ENCODE results near the gene RNF220.

Gene RNF220

DNA sequence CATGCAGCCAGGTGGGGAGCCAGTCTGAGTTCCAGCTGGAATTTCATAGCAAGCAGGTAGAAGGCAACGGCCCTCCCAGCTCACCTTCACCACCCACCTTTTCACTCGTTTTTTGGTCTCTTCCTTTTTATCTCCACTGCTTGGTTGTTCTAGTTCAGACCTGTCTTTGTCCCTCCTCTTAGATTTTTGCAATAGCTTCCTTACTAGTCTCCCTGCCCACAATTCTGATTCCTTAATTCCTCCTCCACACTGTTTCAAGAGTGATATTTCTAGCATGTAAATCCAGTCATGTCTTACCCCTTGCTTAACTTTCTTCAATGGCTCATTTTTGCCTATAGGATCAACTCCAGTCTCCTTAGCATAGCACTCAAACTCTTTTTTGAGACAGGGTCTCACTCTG is 149.7 kb downstream of the RNF220 start:
- Histone ChIP-seq H3K4me3 (ENCODE audit: low read depth, low read length) (no peak overlapping the region), H3K36me3 (ENCODE audit: control insufficient read depth in 2 of 2, insufficient read depth in 1 of 2, low read length in 2 of 2) (no peaks in the 10 kb centered on the region), H3K9me3 (ENCODE audit: control insufficient read depth, insufficient read depth, low read depth, low read length) (no peaks in the 10 kb centered on the region), H3K4me1 (ENCODE audit: control insufficient read depth, insufficient read depth, low read length) (no peaks in the 10 kb centered on the region), H3K27ac (ENCODE audit: extremely low read depth, low read depth, low read length) (no peak overlapping the region)
- ChIA-PET CTCF (interaction anchor here (0.8 to 2.9 kb wide), 4 partner anchors 17 to 177 kb away, joined by 3 to 14 read pairs (median 5); no protein-coding TSS in a partner anchor), POLR2A (no interaction called here)
- TF ChIP-seq, protein P1, sequence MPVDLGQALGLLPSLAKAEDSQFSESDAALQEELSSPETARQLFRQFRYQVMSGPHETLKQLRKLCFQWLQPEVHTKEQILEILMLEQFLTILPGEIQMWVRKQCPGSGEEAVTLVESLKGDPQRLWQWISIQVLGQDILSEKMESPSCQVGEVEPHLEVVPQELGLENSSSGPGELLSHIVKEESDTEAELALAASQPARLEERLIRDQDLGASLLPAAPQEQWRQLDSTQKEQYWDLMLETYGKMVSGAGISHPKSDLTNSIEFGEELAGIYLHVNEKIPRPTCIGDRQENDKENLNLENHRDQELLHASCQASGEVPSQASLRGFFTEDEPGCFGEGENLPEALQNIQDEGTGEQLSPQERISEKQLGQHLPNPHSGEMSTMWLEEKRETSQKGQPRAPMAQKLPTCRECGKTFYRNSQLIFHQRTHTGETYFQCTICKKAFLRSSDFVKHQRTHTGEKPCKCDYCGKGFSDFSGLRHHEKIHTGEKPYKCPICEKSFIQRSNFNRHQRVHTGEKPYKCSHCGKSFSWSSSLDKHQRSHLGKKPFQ (tag by site-specific recombination; IDR thresholded peaks at IDR 0.05) = no peak
- no peak for TF ChIP-seq ZFP69B (tag by site-specific recombination; IDR thresholded peaks at IDR 0.05)
- TF ChIP-seq ZNF561 (tag by site-specific recombination; IDR thresholded peaks at IDR 0.05; ENCODE audit: borderline replicate concordance) = no peak
- no peak for TF ChIP-seq ZNF292 (tag by site-specific recombination; IDR thresholded peaks at IDR 0.05; ENCODE audit: borderline replicate concordance, low read depth)
- no peak for TF ChIP-seq ZNF433 (tag by site-specific recombination; IDR thresholded peaks at IDR 0.05; ENCODE audit: low read depth)
- no peak for TF ChIP-seq ZFHX2 (tag by site-specific recombination; conservative IDR thresholded peaks at IDR 0.05)

DNA sequence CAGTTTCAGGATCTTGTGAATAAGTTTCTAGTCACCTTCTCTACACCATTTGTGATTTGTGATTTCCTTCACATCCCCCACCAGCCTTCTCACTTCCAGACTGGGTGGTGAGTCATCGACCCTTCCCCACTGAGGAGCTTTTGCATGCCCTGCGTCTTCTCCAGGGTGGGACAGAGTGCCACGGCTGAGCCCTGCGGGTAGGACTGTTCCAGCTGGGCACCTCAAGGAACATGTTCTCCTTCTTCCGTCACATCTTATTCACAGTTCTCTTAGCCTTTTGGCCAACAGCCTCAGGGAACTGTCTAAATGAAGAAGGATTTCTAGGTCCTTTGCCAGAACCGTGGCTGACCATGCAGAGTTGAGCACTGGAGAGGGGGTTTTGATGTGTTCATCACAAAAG is 152.7 kb downstream of the RNF220 start:
- TF ChIP-seq ZIC2 (tag by site-specific recombination; IDR thresholded peaks at IDR 0.05) (peak; percentile 88), ZNF155 (tag by site-specific recombination; IDR thresholded peaks at IDR 0.05) (no peak), ZNF600 (tag by site-specific recombination; IDR thresholded peaks at IDR 0.05) (0 out of 2 replicates have a peak, but pooled peaks have one; percentile 26), ZNF560 (tag by site-specific recombination; IDR thresholded peaks at IDR 0.05; ENCODE audit: borderline replicate concordance) (no peak), GFI1B (tag by site-specific recombination; IDR thresholded peaks at IDR 0.05) (no peak)
- TF ChIP-seq, protein P2, sequence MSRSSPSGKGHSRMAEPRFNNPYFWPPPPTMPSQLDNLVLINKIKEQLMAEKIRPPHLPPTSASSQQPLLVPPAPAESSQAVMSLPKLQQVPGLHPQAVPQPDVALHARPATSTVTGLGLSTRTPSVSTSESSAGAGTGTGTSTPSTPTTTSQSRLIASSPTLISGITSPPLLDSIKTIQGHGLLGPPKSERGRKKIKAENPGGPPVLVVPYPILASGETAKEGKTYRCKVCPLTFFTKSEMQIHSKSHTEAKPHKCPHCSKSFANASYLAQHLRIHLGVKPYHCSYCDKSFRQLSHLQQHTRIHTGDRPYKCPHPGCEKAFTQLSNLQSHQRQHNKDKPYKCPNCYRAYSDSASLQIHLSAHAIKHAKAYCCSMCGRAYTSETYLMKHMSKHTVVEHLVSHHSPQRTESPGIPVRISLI (tag by site-specific recombination; IDR thresholded peaks at IDR 0.05) = no peak
- TF ChIP-seq, protein P3, sequence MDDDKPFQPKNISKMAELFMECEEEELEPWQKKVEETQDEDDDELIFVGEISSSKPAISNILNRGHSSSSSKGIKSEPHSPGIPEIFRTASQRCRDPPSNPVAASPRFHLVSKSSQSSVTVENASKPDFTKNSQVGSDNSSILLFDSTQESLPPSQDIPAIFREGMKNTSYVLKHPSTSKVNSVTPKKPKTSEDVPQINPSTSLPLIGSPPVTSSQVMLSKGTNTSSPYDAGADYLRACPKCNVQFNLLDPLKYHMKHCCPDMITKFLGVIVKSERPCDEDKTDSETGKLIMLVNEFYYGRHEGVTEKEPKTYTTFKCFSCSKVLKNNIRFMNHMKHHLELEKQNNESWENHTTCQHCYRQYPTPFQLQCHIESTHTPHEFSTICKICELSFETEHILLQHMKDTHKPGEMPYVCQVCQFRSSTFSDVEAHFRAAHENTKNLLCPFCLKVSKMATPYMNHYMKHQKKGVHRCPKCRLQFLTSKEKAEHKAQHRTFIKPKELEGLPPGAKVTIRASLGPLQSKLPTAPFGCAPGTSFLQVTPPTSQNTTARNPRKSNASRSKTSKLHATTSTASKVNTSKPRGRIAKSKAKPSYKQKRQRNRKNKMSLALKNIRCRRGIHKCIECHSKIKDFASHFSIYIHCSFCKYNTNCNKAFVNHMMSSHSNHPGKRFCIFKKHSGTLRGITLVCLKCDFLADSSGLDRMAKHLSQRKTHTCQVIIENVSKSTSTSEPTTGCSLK (tag by site-specific recombination; IDR thresholded peaks at IDR 0.05) = no peak
- Histone ChIP-seq H3K9me3 (ENCODE audit: control insufficient read depth, insufficient read depth, low read depth, low read length) (no peaks in the 10 kb centered on the region), H3K4me3 (ENCODE audit: low read depth, low read length) (no peak overlapping the region), H3K36me3 (ENCODE audit: control insufficient read depth in 2 of 2, insufficient read depth in 1 of 2, low read length in 2 of 2) (no peaks in the 10 kb centered on the region), H3K4me1 (ENCODE audit: control insufficient read depth, insufficient read depth, low read length) (no peaks in the 10 kb centered on the region), H3K27ac (ENCODE audit: extremely low read depth, low read depth, low read length) (no peak overlapping the region)
- ChIA-PET CTCF (interaction anchor here (1.7 kb wide), 1 partner anchor 14 kb away, joined by 4 read pairs; no protein-coding TSS in a partner anchor), POLR2A (interaction anchor here (0.7 kb wide), 1 partner anchor 11 kb away, joined by 3 read pairs; no protein-coding TSS in a partner anchor)

DNA sequence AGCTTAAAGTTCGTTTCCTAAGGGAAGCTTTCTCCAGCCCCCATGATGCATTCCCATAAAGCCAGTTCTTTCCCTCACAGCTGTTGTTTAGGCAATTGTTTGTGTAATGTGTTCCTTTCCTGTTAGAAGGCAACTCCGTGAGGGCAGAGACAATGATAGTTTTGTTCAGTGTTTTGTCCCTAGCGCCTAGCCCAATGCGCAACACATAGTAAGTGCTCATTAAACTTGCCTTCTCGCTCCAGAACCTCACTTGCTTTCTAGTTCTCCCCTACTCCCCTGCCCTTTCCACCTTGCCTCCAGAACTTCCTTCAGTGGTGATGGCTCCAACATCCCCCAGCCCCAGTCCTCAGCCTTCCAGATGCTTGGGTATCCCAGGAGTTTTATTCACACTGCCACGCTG is 153.8 kb downstream of the RNF220 start:
- TF ChIP-seq ZNF664 (tag by site-specific recombination; IDR thresholded peaks at IDR 0.05) (peak; percentile 88), ZNF2 (tag by site-specific recombination; IDR thresholded peaks at IDR 0.05) (no peak)
- Histone ChIP-seq H3K4me3 (ENCODE audit: low read depth, low read length) (no peak overlapping the region), H3K27ac (ENCODE audit: extremely low read depth, low read depth, low read length) (no peak overlapping the region), H3K4me1 (ENCODE audit: control insufficient read depth, insufficient read depth, low read length) (no peaks in the 10 kb centered on the region), H3K36me3 (ENCODE audit: control insufficient read depth in 2 of 2, insufficient read depth in 1 of 2, low read length in 2 of 2) (no peaks in the 10 kb centered on the region), H3K9me3 (ENCODE audit: control insufficient read depth, insufficient read depth, low read depth, low read length) (no peaks in the 10 kb centered on the region)
- POLR2A ChIA-PET = no interaction called here
- CTCF ChIA-PET = interaction anchor here (0.7 to 2.2 kb wide), 3 partner anchors 10 to 181 kb away, joined by 3 to 10 read pairs (median 4); no protein-coding TSS in a partner anchor
